ENCODE measurements around the gene ALPL. TPM values are rescaled to one million over a fixed set of nuclear protein-coding genes. Genes with fewer than 3 reads are reported as not detected.

ALPL gene
- total and polyA plus RNA-seq, 9 of the 15 experiments (the other 6 are each of a cell fraction or from before 2014, with no cell fraction given) = 0.04 to 0.38 (median 0.18) TPM; not detected in 4

- TF ChIP-seq TRIM25 (IDR thresholded peaks at IDR 0.05; ENCODE audit: borderline replicate concordance) = no peak
- no peak for TF ChIP-seq ZNF589 (CRISPR knock-in tag; IDR thresholded peaks at IDR 0.05; ENCODE audit: low read depth)
- TF ChIP-seq STAG1 (CRISPR knock-in tag; IDR thresholded peaks at IDR 0.05; ENCODE audit: borderline replicate concordance) = no peak
- TF ChIP-seq LEF1 (IDR thresholded peaks at IDR 0.05) = no peak
- peak; percentile 83 for TF ChIP-seq SMARCA4 (IDR thresholded peaks at IDR 0.05)
- TF ChIP-seq TSHZ1 (CRISPR knock-in tag; IDR thresholded peaks at IDR 0.05) = no peak
- peak; percentile 90 for TF ChIP-seq ARID1B (IDR thresholded peaks at IDR 0.05)
- TF ChIP-seq SREBF1 (IDR thresholded peaks at IDR 0.05; ENCODE audit: borderline replicate concordance, low read depth, low read length) = no peak
- no peak for TF ChIP-seq ZNF124 (CRISPR knock-in tag; IDR thresholded peaks at IDR 0.05)
- TF ChIP-seq MGA (IDR thresholded peaks at IDR 0.05) = peak; percentile 91; the same call in 1 of the 2 replicates
These were observed 104.0 kb downstream of the ALPL start (continued) for GRCh38 chr1:21613072-21613867.
